GM12878 (cell line): ENCODE measurements around the gene ADGRD1. TPM values are rescaled to one million over a fixed set of nuclear protein-coding genes. Genes with fewer than 3 reads are reported as not detected.

Experiments
- ATAC-seq: fragments of 200-7000 bp; cut with Tn5 transposase; 3 replicates; pipeline ENCODE4 v1.9.1; 2020; ENCODE audit warnings: mild to moderate bottlenecking, moderate library complexity
- BruUV-seq: library from RNA; stranded (reverse); fragments of 400-500 nt; replicated peaks from 2 replicates; lab custom pipeline; 2021; lab: Mats Ljungman, UMichigan
- CTCF ChIA-PET: fragments of 300-600 bp; sonication (Branson Sonifier 250); formaldehyde crosslinking; extraction: SDS; loops from one replicate; lab custom pipeline; 2021; ENCODE audit warnings: inconsistent platforms; lab: Yijun Ruan, JAX
- POLR2A ChIA-PET: fragments of 350-600 bp; formaldehyde crosslinking; extraction: SDS; loops from one replicate; lab custom pipeline; 2021; ENCODE audit warnings: inconsistent platforms; lab: Charles Lee
- RAD21 ChIA-PET: fragments of 300-600 bp; sonication (Branson Sonifier 250); formaldehyde crosslinking; loops from one replicate; lab custom pipeline; 2023; ENCODE audit warnings: antibody characterized with exemption; ENCODE audit not compliant: unreplicated experiment; lab: Charles Lee
- SMC1A ChIA-PET: fragments of 300-600 bp; sonication (Branson Sonifier 250); formaldehyde crosslinking; loops from one replicate; lab custom pipeline; 2023; ENCODE audit not compliant: unreplicated experiment, uncharacterized antibody; lab: Charles Lee
- DNase-seq: peaks from one replicate; pipeline ENCODE4 v3.0.0-alpha.2; 2011; ENCODE audit warnings: low read depth, low spot score
- FAIRE-seq: peaks from 3 replicates; lab custom pipeline; 2011; peaks lifted over from hg19 to GRCh38; lab: Jason Lieb, UNC
- H2AFZ ChIP-seq: 2 replicates; pipeline ENCODE4 v1.6.0; 2011; ENCODE audit warnings: low read depth, low read length, control low read depth; ENCODE audit not compliant: control insufficient read depth
- H3K27ac ChIP-seq: 2 replicates; pipeline ENCODE4 v1.5.1; 2011; ENCODE audit warnings: control low read depth; ENCODE audit not compliant: control insufficient read depth, insufficient read depth
- H3K27me3 ChIP-seq, 2 experiments: replicated peaks in 1 of 2; 2 replicates each; pipeline versions ENCODE4 v1.6.0 to v1.6.1; 2011; ENCODE audit warnings: low read length in 1 of 2; ENCODE audit not compliant: control insufficient read depth in 2 of 2, insufficient read depth in 2 of 2
- H3K36me3 ChIP-seq, 2 experiments: 2 replicates each; pipeline ENCODE4 v1.5.1; 2011; ENCODE audit warnings: low read length in 1 of 2; ENCODE audit not compliant: control insufficient read depth in 2 of 2, insufficient read depth in 2 of 2
- H3K4me1 ChIP-seq: 2 replicates; pipeline ENCODE4 v1.6.1; 2011; ENCODE audit warnings: mild to moderate bottlenecking, low read length, moderate library complexity, mixed read lengths; ENCODE audit not compliant: control insufficient read depth, insufficient read depth
- H3K4me2 ChIP-seq: 2 replicates; pipeline ENCODE4 v1.6.0; 2011; ENCODE audit warnings: control low read depth; ENCODE audit not compliant: control insufficient read depth, insufficient read depth
- H3K4me3 ChIP-seq: fragments of 200-600 bp; sonication (generic); 2 replicates; pipeline ENCODE4 v1.5.1; 2016
- H3K79me2 ChIP-seq: 2 replicates; pipeline ENCODE4 v1.6.0; 2011; ENCODE audit warnings: low read length; ENCODE audit not compliant: control insufficient read depth, insufficient read depth
- H3K9ac ChIP-seq: 2 replicates; pipeline ENCODE4 v1.8.0; 2011; ENCODE audit warnings: low read length, control low read depth, mixed read lengths; ENCODE audit not compliant: control insufficient read depth, insufficient read depth
- H3K9me3 ChIP-seq: replicated peaks from 3 replicates; pipeline ENCODE4 v1.5.1; 2011; ENCODE audit warnings: mild to moderate bottlenecking, low read length; ENCODE audit not compliant: control insufficient read depth, insufficient read depth
- H4K20me1 ChIP-seq: 2 replicates; pipeline ENCODE4 v1.6.0; 2011; ENCODE audit not compliant: control insufficient read depth, insufficient read depth
- CTCF ChIP-seq, 3 experiments: IDR thresholded peaks in 2 of 3; conservative IDR thresholded peaks in 1 of 3; 2 replicates each; pipeline ENCODE4 v1.5.1; 2011; ENCODE audit warnings: low read depth in 3 of 3, low read length in 3 of 3, mild to moderate bottlenecking in 3 of 3, control low read depth in 2 of 3, moderate library complexity in 2 of 3, inconsistent platforms in 1 of 3, mixed read lengths in 1 of 3; ENCODE audit not compliant: control insufficient read depth in 2 of 3, insufficient read depth in 1 of 3; ENCODE audit errors: extremely low read depth in 1 of 3
- EGR1 ChIP-seq, 2 experiments: IDR thresholded peaks; 1 replicate in 1 of 2; 2 replicates in 1 of 2; pipeline ENCODE4 v1.6.1; 2011 to 2012; ENCODE audit warnings: low read depth in 2 of 2, low read length in 2 of 2, borderline replicate concordance in 1 of 2, mild to moderate bottlenecking in 1 of 2, moderate library complexity in 1 of 2
- HCFC1 ChIP-seq: fragments of 150-350 bp; IDR thresholded peaks from 2 replicates; pipeline ENCODE4 v1.6.1; 2014; ENCODE audit warnings: low read length
- RAD21 ChIP-seq: IDR thresholded peaks from 2 replicates; pipeline ENCODE4 v1.6.1; 2011; ENCODE audit warnings: mild to moderate bottlenecking, low read depth, low read length, moderate library complexity; ENCODE audit not compliant: insufficient read depth
- RCOR1 ChIP-seq: conservative IDR thresholded peaks from 2 replicates; pipeline ENCODE4 v1.6.1; 2012; ENCODE audit warnings: low read depth, low read length, improper control_type of control experiment
- TAF1 ChIP-seq: IDR thresholded peaks from 2 replicates; pipeline ENCODE4 v1.6.1; 2011; ENCODE audit warnings: mild to moderate bottlenecking, low read depth, low read length, borderline replicate concordance
- ZNF384 ChIP-seq: IDR thresholded peaks from 2 replicates; pipeline ENCODE4 v1.6.1; 2012; ENCODE audit warnings: low read depth, mild to moderate bottlenecking, low read length, improper control_type of control experiment, borderline replicate concordance
- ZNF687 ChIP-seq: fragments of 450-650 bp; IDR thresholded peaks from 2 replicates; pipeline ENCODE4 v1.6.1; 2017; ENCODE audit warnings: mild to moderate bottlenecking, moderate library complexity
- WGBS: methylation state at CpG from one replicate; pipeline ENCODE4 v1.1.6; 2016; ENCODE audit warnings: low lambda C conversion rate; ENCODE audit not compliant: insufficient replicate concordance, insufficient coverage; ENCODE audit errors: missing lambda C conversion rate; 5-methylcytosine and 5-hydroxymethylcytosine counted together
- in situ Hi-C: fragments of 300-500 bp; cut with MboI; formaldehyde crosslinking; loops from 9 replicates; pipeline ENCODE4 v1.14.3; 2018; ENCODE audit warnings: mixed read lengths
- intact Hi-C: fragments of 100-400 bp; cut with micrococcal nuclease; formaldehyde crosslinking; loops from one replicate; pipeline ENCODE4 v1.14.2; 2022; ENCODE audit not compliant: unreplicated experiment
- polyA plus RNA-seq, 11 experiments: library from polyadenylated mRNA; depleted of rRNA in 4 of 11; unstranded in 6 of 11; stranded (reverse) in 5 of 11; fragments of >200 nt; fragmentation: Nextera tagmentation in 4 of 11; fragmentation: Illumina TruSeq in 1 of 11; extraction: Ambion mirVana in 4 of 11; extraction: Trizol in 1 of 11; gene quantifications; 1 replicate in 1 of 11; 2 replicates in 10 of 11; pipeline versions ENCODE4 v1.2.1 to v1.2.3, GENCODE V29; 2011 to 2016; ENCODE audit warnings: inconsistent platforms in 2 of 11, missing spikeins in 2 of 11, low read depth in 1 of 11
- total RNA-seq, 4 experiments: library from RNA; depleted of rRNA in 3 of 4; stranded (reverse); fragments of >200 nt in 3 of 4; fragmentation: Illumina TruSeq in 1 of 4; extraction: Trizol in 1 of 4; gene quantifications; 2 replicates each; pipeline versions ENCODE4 v1.2.1 to v1.2.3, GENCODE V29; 2013 to 2021
- TF ChIP-seq, protein P1 (sequence below): fragments of 450-650 bp; IDR thresholded peaks from 2 replicates; pipeline ENCODE4 v1.6.1; 2017; ENCODE audit warnings: low read depth, mild to moderate bottlenecking, moderate library complexity
- TF ChIP-seq, protein P2 (sequence below): fragments of 450-650 bp; IDR thresholded peaks from 2 replicates; pipeline ENCODE4 v1.6.1; 2018; ENCODE audit warnings: mild to moderate bottlenecking, low read depth, moderate library complexity; ENCODE audit not compliant: partially characterized antibody
- TF ChIP-seq, protein P3 (sequence below): IDR thresholded peaks from 2 replicates; pipeline ENCODE4 v1.6.1; 2011; ENCODE audit warnings: borderline replicate concordance, low read depth, mild to moderate bottlenecking, moderate library complexity, low read length; ENCODE audit not compliant: insufficient read depth, poor library complexity, severe bottlenecking

Gene ADGRD1
- total and polyA plus RNA-seq, 10 of the 15 experiments (the other 5 are each of a cell fraction or from before 2014, with no cell fraction given), result 0.15 to 12.7 (median 1.2) TPM

DNA sequence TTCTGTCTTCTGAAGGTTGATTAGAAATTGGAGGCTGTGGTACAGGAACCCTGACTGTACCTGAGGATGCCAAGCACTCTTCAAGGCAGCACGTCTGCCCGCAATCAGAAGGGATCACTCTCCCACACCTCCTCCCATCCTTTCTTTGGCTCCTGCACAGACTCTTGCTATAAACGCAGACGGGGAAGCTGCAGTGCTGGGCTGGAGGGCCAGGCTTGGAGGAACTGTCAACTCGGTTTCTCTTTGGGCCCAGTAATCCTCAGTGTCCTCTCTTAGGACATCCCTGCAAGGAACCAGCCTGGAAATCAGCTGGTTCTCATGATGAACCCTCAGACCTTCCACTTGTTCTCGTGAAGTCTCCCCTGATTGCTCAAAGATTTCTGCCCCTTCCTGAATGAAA lies 201.4 kb downstream of the ADGRD1 start:
- FAIRE-seq (no peak), ATAC-seq (no peak), DNase-seq (no peak)
- Histone ChIP-seq H3K4me2 (no peak overlapping the region), H3K9me3 (no peaks in the 10 kb centered on the region), H3K36me3 (no peaks in the 10 kb centered on the region), H2AFZ (no peak overlapping the region), H3K27me3 (no peaks in the 10 kb centered on the region; a peak in 1 of 4 replicates), H3K9ac (no peak overlapping the region), H3K4me3 (no peak overlapping the region), H3K27ac (no peak overlapping the region), H4K20me1 (no peaks in the 10 kb centered on the region), H3K79me2 (no peaks in the 10 kb centered on the region), H3K4me1 (no peaks in the 10 kb centered on the region)
- RAD21 ChIA-PET, result no interaction called here
- intact Hi-C loops (no loop called here), in situ Hi-C loops (no loop called here)
- POLR2A ChIA-PET, result no interaction called here
- CTCF ChIA-PET, result no interaction called here
- no TSS peak for BruUV-seq
- 64% methylated on average over 6 of the region's 6 CpGs for WGBS
- SMC1A ChIA-PET, result no interaction called here
- TF ChIP-seq ZNF384 (no peak), HCFC1 (no peak), ZNF687 (no peak), CTCF (IDR thresholded peaks at IDR 0.05 in 2 of 3, conservative IDR thresholded peaks at IDR 0.05 in 1 of 3; ENCODE audit: control insufficient read depth in 2 of 3, extremely low read depth in 1 of 3, insufficient read depth in 1 of 3, low read depth in 3 of 3, low read length in 3 of 3) (no peak), RAD21 (no peak), RCOR1 (no peak), EGR1 (IDR thresholded peaks at IDR 0.05; ENCODE audit: borderline replicate concordance in 1 of 2, low read depth in 2 of 2, low read length in 2 of 2) (no peak), TAF1 (no peak)
- TF ChIP-seq, protein P1, sequence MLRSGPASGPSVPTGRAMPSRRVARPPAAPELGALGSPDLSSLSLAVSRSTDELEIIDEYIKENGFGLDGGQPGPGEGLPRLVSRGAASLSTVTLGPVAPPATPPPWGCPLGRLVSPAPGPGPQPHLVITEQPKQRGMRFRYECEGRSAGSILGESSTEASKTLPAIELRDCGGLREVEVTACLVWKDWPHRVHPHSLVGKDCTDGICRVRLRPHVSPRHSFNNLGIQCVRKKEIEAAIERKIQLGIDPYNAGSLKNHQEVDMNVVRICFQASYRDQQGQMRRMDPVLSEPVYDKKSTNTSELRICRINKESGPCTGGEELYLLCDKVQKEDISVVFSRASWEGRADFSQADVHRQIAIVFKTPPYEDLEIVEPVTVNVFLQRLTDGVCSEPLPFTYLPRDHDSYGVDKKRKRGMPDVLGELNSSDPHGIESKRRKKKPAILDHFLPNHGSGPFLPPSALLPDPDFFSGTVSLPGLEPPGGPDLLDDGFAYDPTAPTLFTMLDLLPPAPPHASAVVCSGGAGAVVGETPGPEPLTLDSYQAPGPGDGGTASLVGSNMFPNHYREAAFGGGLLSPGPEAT, result no peak
- TF ChIP-seq, protein P2, sequence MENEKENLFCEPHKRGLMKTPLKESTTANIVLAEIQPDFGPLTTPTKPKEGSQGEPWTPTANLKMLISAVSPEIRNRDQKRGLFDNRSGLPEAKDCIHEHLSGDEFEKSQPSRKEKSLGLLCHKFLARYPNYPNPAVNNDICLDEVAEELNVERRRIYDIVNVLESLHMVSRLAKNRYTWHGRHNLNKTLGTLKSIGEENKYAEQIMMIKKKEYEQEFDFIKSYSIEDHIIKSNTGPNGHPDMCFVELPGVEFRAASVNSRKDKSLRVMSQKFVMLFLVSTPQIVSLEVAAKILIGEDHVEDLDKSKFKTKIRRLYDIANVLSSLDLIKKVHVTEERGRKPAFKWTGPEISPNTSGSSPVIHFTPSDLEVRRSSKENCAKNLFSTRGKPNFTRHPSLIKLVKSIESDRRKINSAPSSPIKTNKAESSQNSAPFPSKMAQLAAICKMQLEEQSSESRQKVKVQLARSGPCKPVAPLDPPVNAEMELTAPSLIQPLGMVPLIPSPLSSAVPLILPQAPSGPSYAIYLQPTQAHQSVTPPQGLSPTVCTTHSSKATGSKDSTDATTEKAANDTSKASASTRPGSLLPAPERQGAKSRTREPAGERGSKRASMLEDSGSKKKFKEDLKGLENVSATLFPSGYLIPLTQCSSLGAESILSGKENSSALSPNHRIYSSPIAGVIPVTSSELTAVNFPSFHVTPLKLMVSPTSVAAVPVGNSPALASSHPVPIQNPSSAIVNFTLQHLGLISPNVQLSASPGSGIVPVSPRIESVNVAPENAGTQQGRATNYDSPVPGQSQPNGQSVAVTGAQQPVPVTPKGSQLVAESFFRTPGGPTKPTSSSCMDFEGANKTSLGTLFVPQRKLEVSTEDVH, result no peak
- TF ChIP-seq, protein P3, sequence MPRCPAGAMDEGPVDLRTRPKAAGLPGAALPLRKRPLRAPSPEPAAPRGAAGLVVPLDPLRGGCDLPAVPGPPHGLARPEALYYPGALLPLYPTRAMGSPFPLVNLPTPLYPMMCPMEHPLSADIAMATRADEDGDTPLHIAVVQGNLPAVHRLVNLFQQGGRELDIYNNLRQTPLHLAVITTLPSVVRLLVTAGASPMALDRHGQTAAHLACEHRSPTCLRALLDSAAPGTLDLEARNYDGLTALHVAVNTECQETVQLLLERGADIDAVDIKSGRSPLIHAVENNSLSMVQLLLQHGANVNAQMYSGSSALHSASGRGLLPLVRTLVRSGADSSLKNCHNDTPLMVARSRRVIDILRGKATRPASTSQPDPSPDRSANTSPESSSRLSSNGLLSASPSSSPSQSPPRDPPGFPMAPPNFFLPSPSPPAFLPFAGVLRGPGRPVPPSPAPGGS, result no peak
